GM18873 (cell line): ENCODE results near the gene PITPNM1.
A peak's percentile ranks its signal among the peaks of the same experiment; 100 is the strongest.
"Not testable (repeated sequence)": the region's sequence is repeated elsewhere in the genome, so short reads cannot be mapped to it uniquely, and the experiment has no call there.

Experiments used
- ATAC-seq: cut with Tn5 transposase; IDR thresholded peaks from one replicate; pipeline ENCODE4 v1.9.1; 2021; ENCODE audit warnings: mild to moderate bottlenecking, moderate library complexity, moderate number of reproducible peaks; ENCODE audit not compliant: unreplicated experiment, low FRiP score

PITPNM1 gene

DNA sequence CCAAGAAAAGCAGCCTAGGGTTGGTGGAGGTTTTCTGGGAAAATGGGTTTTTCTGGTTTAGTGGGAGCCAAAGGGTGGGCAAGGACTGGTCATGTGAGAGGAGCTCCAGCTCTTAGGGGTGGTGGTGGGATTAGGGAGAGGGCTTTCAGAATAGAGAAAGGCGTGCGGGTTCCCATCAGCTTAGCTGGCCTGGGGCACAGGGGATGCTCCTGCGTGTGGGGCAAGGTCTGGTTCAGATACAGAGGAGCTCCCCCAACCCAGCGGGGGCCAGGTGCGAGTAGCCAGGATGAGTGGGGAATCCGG is 36.8 kb downstream of the PITPNM1 start:
- ATAC-seq, result no peak

- no peak for ATAC-seq
These were observed 37.1 kb downstream of the PITPNM1 start for GRCh38 chr11:67468056-67468455.

GRCh38 chr11:67466962-67467771 is 38.0 kb downstream of the PITPNM1 start:
- ATAC-seq, result no peak

DNA sequence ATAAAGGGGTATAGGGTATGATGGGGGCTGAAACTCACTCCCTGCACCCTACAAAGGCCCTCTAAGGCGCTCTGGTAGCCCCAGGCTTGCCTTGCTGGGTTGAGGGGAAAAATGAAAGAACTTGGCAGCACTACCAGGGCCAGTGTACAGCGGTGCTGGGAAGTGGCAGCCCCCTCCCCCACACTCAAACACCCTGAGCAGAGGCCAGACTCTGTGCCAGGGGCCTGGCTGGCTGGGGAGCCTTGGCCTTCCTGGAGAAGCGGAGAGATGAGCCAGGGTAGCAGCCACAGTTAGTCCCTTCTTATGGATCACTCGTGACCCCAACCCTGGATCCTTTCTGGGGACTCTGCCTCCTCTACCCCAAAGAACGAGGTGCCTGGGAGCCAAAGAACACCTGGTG is 38.8 kb downstream of the PITPNM1 start:
- no peak for ATAC-seq

DNA sequence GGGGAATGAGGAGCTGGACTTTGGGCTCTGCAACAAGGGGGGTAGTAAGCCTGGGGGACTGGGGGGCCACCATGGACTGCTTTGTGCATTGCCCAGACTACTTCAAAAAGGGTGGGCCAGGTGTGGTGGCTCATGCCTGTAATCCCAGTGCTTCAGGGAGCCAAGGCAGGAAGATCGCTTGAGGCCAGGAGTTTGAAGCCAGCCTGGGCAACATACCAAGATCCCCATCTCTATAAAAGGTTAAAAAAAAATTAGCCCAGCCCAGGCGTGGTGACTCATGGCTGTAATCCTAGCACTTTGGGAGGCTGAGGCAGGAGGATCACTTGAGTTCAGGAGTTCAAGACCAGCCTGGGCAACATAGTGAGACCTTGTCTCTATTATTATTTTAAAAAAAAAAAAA is 39.6 kb downstream of the PITPNM1 start:
- ATAC-seq, result not testable (repeated sequence)

GRCh38 chr11:67465189-67465510 is 40.0 kb downstream of the PITPNM1 start:
- no peak for ATAC-seq

DNA sequence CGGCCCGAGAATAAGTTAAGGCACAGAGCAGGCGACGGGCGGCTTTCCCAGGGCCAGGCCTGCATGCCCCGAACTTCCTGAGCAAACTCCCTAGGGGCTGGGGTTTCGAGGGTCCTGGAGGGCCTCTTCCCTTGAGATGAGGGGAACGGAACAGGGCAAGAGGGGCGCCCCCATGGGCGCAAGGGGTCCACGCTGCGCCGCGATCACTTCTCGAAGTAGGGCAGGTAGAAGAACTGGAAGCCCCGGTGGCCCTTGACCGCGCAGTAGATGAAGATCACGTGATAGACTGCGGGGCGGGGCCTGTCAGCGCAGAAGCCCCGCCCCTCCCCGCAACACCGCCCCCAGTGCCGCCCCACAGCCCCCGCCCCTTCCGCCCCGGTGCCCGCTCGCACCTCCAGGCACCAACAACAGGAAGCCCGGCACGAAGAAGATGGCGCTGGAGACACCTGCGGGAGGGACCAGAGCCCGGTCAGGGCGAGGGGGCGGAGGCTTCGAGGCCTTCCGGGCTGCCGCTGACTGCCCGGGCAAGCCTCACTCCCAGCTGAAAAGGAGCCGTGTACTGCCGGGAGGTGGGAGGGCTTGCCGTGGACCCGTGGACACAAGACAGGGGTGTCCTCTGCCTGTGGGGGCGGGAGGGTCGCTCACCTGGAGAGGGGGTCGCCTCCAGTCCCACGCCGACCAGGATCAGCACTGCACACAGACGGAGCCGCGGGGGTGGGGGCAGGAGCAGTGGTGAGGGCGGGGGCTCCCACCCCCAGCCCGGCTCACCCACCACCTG is 40.6 kb downstream of the PITPNM1 start:
- ATAC-seq, result peak; percentile 39

GRCh38 chr11:67463680-67464410 is 41.3 kb downstream of the PITPNM1 start:
- ATAC-seq, result no peak

DNA sequence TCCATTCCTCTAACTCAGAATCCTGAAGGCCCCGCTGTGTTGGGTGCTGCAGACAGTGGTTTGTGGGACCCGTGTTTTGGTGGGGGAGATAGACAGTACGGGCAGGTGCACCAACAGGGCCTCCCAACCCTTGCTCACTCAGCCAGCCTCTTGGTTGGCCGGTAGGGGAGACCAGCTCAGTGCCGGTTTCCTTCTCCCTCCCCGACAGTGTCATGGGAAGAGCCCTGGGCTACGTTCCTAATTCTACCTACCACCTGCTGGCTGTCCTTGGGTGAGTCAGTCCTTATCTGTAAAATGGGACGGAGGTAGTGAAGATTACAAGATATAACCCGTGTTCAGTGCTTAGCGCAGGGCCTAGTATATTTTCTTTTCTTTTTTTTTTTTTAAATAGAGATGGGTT is 42.0 kb downstream of the PITPNM1 start:
- ATAC-seq, result no peak

DNA sequence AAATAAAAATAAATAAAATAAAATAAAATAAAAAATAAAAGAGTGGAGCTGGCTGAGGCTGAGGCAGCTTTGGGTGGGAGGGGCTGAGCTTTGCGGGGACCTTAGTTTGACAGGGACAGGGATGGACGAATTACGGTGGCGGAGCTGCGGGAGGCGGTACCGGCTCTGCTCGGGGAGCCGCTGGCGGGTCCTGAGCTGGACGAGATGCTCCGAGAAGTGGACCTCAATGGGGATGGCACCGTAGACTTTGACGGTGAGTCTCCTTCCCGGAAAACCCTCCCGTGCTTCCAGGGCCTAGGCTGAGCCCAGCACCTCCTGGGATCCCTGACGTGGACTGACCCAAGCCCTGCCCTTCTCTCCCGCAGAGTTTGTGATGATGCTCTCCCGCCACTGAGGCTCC is 46.9 kb downstream of the PITPNM1 start:
- no peak for ATAC-seq

DNA sequence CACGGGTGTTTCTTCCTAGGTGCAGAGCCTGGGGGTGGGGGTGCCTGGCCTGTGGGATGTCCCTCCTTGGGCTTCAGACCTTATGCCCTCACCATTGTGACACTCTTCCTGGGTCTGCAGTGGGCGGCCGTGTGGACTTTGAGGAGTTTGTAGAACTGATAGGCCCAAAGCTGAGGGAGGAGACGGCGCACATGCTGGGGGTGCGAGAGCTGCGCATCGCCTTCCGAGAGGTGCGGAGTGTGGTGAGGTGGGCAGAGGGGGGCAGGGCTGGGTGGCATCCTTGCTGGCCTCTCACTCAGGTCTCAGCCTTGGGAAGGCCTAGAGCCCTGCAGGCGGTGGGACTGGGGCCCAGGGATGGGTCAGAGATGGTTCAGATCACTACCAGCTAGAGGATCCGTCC is 47.7 kb downstream of the PITPNM1 start:
- no peak for ATAC-seq

DNA sequence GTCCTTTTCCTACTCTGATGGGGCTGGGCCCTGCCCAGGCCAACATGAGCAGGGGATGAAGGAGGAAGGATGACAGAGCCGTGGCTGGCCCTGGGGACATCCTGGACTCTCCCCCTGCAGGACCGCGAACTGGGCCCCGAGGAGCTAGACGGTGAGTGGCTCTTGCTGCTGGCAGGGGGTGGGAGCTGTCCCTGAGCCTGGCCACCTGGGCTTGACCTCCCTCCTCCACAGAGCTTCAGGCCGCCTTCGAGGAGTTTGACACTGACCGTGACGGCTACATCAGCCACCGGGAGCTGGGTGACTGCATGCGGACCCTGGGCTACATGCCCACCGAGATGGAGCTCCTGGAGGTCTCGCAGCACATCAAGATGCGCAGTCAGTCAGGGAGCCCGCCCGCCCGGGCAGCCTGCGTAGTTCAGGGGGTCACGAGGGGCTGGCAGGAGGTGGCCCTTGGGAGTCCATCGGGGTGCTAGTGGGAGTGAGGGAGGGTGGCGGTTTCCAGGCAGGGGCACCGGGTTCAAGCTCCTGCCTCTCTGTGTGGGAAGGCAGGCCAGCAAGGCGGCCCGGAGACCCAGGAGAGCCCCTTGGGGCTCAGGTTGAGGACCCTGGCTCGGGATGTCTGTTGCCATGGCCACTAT is 49.0 kb downstream of the PITPNM1 start:
- no peak for ATAC-seq

GRCh38 chr11:67455054-67455453 is 50.1 kb downstream of the PITPNM1 start, which contains the start of gene CABP4:
Gene CABP4 (plus strand): TSS chr11:67455354. CDS start chr11:67455424, 70 bp downstream.
- no peak for ATAC-seq

DNA sequence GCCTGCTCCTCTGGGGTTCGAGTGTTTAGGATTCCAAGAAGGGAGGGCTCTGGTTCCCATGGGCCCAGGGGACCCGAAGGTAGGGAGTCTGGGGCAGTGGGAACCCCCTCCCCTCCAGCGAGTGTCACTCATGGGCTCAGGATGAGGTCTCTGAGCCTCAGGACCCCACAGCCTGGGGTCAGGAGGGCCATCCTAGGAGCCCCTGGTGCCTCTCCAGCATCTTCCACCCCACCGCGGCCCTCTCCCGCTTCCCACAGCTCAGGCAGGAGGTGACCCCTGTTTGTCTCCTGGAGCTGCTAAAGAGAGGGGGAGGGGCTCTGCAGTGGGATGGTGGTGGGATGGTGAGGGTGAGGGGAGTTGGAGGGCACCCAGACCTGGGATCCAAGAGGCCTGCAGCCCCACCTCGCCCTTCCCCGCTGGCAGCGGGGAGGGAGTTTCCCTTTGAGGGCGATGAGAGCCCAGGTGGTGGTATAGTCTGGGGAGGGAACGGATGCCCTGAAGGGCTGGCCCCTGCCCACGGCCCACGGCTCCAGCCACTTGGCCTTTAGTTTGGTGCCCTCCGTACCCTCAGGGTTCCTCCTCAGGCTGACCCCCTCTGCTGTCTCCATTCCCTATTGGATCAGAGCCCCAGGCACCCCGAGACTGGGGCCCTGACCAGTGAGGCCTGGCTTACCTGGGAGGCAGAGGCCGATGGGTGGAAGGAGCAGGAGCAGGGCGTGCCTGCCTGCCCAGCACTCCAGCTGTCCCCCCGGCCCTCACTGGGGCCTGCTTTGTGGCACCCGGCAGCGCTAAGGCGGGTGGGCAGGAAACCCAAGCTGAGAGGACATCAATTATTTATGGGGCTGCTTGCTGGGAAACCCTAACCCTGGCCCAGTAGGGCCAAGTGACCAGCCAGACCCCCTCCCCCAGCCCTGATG is 51.1 kb downstream of the PITPNM1 start:
- ATAC-seq, result no peak

DNA sequence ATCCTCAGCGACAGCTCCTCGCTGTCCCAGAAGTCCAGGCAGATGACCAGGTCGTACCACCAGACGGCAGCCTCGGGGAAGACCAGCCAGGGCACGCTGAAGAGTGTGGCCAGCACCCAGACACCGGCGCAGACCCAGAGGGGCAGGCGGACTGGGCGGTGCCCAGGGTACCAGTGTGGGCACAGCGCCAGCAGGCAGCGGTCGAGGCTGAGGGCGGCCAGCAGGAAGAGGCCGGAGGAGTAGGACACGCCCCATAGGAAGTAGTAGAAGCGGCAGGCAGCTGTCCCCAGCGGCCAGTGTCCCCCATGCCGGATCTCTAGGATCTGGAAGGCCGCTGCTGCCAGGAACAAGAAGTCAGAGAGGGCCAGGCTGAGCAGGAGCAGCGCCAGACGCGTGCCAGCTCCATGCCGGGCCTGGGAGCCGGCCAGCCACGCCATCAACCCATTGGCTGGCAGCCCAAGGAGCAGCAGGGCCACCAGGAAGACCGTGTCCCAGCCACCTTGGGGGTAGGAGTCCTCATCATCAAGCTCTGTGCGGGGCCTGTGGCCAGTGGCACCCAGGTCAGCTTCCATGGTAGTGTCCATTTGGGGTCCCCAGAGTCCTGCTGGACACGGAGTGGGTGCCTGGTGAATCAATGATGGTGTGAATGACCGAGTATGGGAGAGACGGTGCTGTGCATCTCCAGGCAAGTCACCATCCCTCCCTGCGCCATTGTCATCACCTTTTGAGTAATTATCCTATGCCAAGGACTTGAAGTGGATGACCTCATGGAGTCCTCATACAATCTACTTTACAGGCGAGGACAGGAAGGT is 52.8 kb downstream of the PITPNM1 start, which contains the start of gene GPR152:
GPR152 (minus strand) TSS at position 589 of the 812 bp plus-strand sequence; CDS start at position 584, 5 bp downstream.
- no peak for ATAC-seq

GRCh38 chr11:67451658-67451976 is 53.5 kb downstream of the PITPNM1 start:
- ATAC-seq, result no peak

- ATAC-seq, result no peak
These were observed 54.1 kb downstream of the PITPNM1 start for GRCh38 chr11:67450796-67451657.
